ENCODE results near the gene IGHMBP2. TPM values are rescaled to one million over a fixed set of nuclear protein-coding genes. Genes with fewer than 3 reads are reported as not detected.
A peak's percentile ranks its signal among the peaks of the same experiment; 100 is the strongest.

Gene IGHMBP2
- total RNA-seq, 1 donor from 2014 or later: 31.5 TPM

- DNase-seq (ENCODE audit: low spot score): no peak
Observed at GRCh38 chr11:68939583-68940555, 36.2 kb downstream of the IGHMBP2 start.

GRCh38 chr11:68940651-68941323 lies 37.1 kb downstream of the IGHMBP2 start:
- DNase-seq (ENCODE audit: low spot score): no peak

GRCh38 chr11:68941324-68942094 lies 37.8 kb downstream of the IGHMBP2 start:
- DNase-seq (ENCODE audit: low spot score): no peak

DNA sequence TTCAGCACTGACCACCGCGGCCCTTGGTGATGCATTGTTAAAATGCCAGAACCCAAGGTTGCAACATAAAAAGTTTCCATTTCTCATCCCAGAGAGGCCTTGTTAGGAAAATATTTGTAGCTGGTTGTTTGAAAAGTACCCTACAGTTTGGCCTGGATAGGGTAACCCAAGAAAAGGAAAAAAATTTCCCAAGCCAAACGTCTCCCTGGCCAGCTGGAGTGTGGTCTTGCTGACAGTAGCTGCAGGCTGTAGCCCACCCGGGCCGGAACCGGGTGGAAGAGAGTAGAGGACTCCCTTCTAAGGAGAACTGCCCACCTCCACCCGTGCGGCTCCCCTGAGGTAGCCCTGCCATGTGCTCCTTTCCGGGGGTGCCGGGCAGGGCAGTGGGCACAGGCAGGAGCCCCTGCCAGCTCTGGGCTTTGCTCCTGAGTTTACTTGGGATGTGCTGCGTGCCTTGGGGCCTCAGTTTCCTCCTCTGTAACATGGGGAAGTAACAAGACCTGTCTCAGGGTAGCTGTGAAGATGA lies 38.5 kb downstream of the IGHMBP2 start:
- DNase-seq (ENCODE audit: low spot score): no peak

- peak; percentile 63 for DNase-seq (ENCODE audit: low spot score)
Observed at GRCh38 chr11:68942751-68943271, 39.1 kb downstream of the IGHMBP2 start.

DNA sequence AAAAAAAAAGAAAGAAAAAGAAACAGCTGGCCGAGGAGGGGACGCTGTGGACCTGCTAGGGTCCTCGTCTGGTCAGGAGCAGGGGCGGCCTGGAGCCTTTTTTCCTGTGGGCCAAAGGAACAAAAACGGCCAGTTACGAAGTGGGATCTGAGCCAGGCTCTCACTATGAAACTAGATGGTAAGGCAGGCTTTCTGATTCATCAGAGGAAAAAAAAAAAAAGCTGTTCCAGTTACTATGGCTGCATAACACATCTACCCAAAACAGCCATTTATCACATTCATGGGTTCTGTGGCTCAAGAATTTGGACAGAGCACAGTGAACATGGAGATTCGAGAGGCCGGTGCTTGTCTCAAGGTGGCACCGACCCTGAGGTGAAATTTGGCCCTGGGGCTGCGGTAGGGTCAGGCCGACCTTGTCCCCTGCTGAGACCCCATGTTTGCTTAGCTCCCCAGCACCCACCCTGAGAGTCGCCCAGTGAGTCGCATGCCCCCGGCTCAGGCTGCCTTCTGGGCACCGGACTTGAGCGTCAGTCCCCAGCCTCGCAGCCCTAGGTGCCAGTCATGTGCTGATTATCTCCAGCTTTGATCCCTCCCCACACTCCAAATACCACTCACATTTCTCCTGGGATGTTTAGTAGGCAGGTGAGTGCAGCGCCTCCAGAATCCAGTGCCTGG lies 42.9 kb downstream of the IGHMBP2 start:
- DNase-seq (ENCODE audit: low spot score): no peak

GRCh38 chr11:68947151-68947550 lies 43.5 kb downstream of the IGHMBP2 start:
- DNase-seq (ENCODE audit: low spot score): no peak

DNA sequence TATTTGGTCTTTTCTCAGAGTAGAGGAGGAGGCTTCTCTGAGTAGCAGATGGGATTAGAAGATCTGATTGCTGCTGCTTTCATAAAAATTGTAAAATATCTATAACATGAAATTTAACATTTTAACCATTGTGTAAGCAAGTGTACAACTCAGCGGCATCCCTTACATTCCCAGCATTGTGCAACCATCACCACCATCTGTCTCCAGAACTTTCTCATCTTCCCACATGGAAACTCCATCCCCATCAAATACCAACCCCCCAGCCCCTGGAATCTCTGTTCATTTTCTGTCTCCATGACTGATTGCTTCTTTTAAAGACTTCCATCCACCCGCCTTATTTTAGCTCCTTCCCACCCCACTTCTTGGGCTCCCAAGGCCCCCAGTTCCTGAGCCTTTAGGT lies 44.8 kb downstream of the IGHMBP2 start:
- no peak for DNase-seq (ENCODE audit: low spot score)

DNA sequence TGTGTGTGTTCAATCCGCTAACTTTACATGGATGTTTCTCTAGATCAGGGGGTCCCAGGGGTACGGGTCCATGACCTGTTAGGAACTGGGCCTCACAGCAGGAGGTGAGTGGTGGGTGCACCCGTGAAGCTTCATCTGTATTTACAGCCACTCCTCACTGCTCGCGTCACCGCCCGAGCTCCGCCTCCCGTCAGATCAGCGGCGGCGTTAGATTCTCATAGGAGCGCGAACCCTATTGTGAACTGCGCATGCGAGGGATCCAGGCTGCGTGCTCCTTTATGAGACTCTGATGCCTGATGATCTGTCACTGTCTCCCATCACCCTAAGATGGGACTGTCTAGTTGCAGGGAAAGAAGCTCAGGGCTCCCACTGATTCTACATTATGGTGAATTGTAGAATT lies 45.2 kb downstream of the IGHMBP2 start:
- no peak for DNase-seq (ENCODE audit: low spot score)

DNA sequence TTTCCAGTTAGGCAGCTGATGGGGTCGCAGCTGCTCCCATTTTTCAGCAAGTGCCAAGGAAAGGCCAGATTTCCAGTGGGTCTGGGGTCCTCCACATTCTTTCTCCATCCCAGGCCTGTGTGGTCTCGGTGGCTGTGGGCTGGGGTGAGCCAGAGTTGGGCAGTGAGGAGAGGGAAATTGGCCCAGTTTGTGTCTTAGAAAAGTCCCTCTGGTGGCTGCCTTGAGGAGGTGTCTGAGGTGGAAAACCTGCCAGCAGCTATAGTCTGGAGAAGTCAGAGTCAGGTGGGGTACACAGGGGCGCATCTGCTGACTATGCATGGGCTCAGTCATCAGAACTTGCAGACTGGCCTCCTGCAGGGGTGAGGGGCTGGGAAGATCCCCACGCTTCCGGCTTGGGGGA lies 46.6 kb downstream of the IGHMBP2 start:
- no peak for DNase-seq (ENCODE audit: low spot score)

- no peak for DNase-seq (ENCODE audit: low spot score)
Observed at GRCh38 chr11:68950762-68951161, 47.1 kb downstream of the IGHMBP2 start.

- DNase-seq (ENCODE audit: low spot score): peak; percentile 69
Observed at GRCh38 chr11:68954836-68955606, 51.3 kb downstream of the IGHMBP2 start.

GRCh38 chr11:68955607-68955958 lies 51.9 kb downstream of the IGHMBP2 start:
- DNase-seq (ENCODE audit: low spot score): no peak

DNA sequence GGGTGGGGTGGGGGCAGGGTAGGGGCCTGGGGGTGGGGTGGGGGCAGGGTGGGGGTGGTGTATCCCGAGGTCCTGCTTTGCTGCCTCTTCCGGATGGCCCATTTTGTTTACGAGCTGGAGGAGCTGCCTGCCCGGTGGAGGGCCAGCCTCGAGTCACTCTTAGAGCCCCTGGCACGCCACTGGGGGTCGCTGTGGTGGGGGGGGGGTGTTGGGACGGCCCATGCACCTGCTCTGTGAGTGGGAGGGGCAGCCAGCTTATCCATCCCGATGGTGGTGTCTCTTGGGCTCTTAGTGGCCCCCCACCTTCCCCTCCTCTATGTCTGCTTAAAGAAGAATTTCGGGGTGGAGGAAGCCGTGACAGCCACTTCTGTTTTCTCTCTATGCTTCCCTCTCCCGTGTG lies 52.5 kb downstream of the IGHMBP2 start:
- no peak for DNase-seq (ENCODE audit: low spot score)

DNA sequence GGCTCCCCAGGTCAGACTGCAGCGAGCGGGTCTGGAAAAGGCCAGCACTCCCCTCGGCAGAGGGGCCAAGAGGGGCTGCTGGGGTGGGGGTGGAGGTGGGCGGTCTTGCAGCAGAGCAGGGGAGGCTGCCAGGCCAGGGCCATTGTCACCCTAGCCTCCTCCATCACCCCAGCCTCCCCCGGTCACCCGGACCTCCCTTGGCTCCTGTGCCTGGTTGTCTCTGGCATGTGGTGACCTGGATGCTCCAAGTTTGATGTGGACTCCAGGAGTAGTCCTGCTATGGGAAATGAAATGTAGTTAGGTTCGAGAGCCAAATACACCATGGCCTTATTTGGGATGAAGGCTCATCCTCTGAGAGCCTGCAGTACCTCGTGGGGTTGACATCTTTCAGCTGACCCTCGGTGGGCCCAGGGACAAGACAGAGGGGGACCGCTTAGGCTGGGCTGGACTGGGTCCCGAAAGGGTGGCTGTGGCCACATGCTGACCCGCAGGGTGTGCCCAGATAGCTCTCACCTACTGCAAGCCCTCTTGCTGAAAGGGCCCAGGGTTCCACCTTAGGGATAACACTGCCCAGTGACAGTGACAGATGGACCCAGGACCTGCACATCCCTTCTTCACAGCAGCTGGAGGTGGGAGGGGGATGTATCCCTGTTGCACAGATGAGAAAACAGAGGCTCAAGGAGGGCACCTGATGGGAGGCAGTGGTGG lies 53.0 kb downstream of the IGHMBP2 start:
- DNase-seq (ENCODE audit: low spot score): no peak

DNA sequence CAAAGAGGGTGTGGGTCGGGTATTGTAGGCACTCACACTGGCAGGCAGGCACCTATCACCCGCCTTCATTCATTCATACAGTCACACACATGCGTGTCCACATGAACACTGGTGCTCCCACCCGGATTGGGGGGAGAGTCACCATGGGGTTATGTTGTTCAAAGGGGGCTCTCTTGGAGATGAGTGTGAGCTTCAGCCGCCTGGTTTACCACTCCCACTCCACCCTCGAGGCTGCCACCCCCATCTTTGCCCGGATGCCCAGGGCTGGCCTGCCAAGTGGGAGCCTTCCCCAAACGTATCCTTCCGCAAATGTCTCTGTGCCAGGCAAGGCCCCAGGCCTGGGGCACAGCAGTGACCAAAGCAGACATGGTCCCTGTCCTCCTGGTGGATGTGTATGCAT lies 54.5 kb downstream of the IGHMBP2 start:
- DNase-seq (ENCODE audit: low spot score): no peak

GRCh38 chr11:68959465-68960293 lies 56.0 kb downstream of the IGHMBP2 start:
- no peak for DNase-seq (ENCODE audit: low spot score)

GRCh38 chr11:68960294-68961071 lies 56.8 kb downstream of the IGHMBP2 start:
- no peak for DNase-seq (ENCODE audit: low spot score)
